Measurements from ENCODE around the gene CHMP2B.

GRCh38 chr3:87179642-87180041 is 47.5 kb upstream of the CHMP2B start:
- TF ChIP-seq CTCF (conservative IDR thresholded peaks at IDR 0.05 in 1 of 2, IDR thresholded peaks at IDR 0.05 in 1 of 2; ENCODE audit: low read depth in 1 of 2, low read length in 2 of 2) (no peak), EZH2 (IDR thresholded peaks at IDR 0.05; ENCODE audit: low read length, missing control alignments) (no peak)
